ENCODE results near the gene KIF21A. TPM values are rescaled to one million over a fixed set of nuclear protein-coding genes. Genes with fewer than 3 reads are reported as not detected.

Gene KIF21A
- total RNA-seq, 2 donors from 2014 or later: 32.3 to 35.3 TPM

- no peak for TF ChIP-seq CTCF (conservative IDR thresholded peaks at IDR 0.05)
- Histone ChIP-seq H3K9me3 (ENCODE audit: control insufficient read depth, low read length) (no peaks in the 10 kb centered on the region), H3K4me3 (ENCODE audit: low read length) (no peak overlapping the region), H3K27ac (ENCODE audit: low read depth, low read length) (no peak overlapping the region), H3K4me1 (ENCODE audit: control insufficient read depth, insufficient read depth, low read length) (no peaks in the 10 kb centered on the region), H3K27me3 (ENCODE audit: control insufficient read depth, insufficient read depth, low read length, poor library complexity, severe bottlenecking) (no peaks in the 10 kb centered on the region), H3K9ac (ENCODE audit: extremely low read depth, low read length, poor library complexity, severe bottlenecking) (no peak overlapping the region), H3K36me3 (ENCODE audit: control insufficient read depth, insufficient read depth, low read length) (peaks cover 11% of the 10 kb centered on the region)
- no peaks in the 10 kb centered on the region for H3K27me3 Mint-ChIP-seq (ENCODE audit: insufficient read depth)
- no peak for DNase-seq
- H3K4me3 Mint-ChIP-seq: no peak overlapping the region
- no peaks in the 10 kb centered on the region for H3K9me3 Mint-ChIP-seq
- WGBS, 2 experiments (ENCODE audit: insufficient coverage in 1 of 2, insufficient read length in 1 of 2): 71 to 94% methylated on average over 1 to 2 of the region's 2 CpGs
- peaks cover 7% of the 10 kb centered on the region for H3K4me1 Mint-ChIP-seq
- H3K27ac Mint-ChIP-seq: no peak overlapping the region
- H3K36me3 Mint-ChIP-seq (ENCODE audit: low read depth): peaks cover 3% of the 10 kb centered on the region
These were observed 70.6 kb downstream of the KIF21A start for GRCh38 chr12:39372204-39372925.

GRCh38 chr12:39369756-39370155 lies 73.2 kb downstream of the KIF21A start:
- H3K27me3 Mint-ChIP-seq (ENCODE audit: insufficient read depth): no peaks in the 10 kb centered on the region
- peaks cover 7% of the 10 kb centered on the region for H3K4me1 Mint-ChIP-seq
- Histone ChIP-seq H3K4me1 (ENCODE audit: control insufficient read depth, insufficient read depth, low read length) (no peaks in the 10 kb centered on the region), H3K4me3 (ENCODE audit: low read length) (no peak overlapping the region), H3K9me3 (ENCODE audit: control insufficient read depth, low read length) (no peaks in the 10 kb centered on the region), H3K27me3 (ENCODE audit: control insufficient read depth, insufficient read depth, low read length, poor library complexity, severe bottlenecking) (no peaks in the 10 kb centered on the region), H3K36me3 (ENCODE audit: control insufficient read depth, insufficient read depth, low read length) (peaks cover 36% of the 10 kb centered on the region), H3K27ac (ENCODE audit: low read depth, low read length) (no peak overlapping the region), H3K9ac (ENCODE audit: extremely low read depth, low read length, poor library complexity, severe bottlenecking) (no peak overlapping the region)
- H3K4me3 Mint-ChIP-seq: no peak overlapping the region
- WGBS, 2 experiments (ENCODE audit: insufficient coverage in 1 of 2, insufficient read length in 1 of 2): 95% methylated on average over 2 of the region's 2 CpGs; no CpG with 5 or more reads in 1 of the 2 experiments
- DNase-seq: no peak
- peaks cover 13% of the 10 kb centered on the region for H3K36me3 Mint-ChIP-seq (ENCODE audit: low read depth)
- no peak overlapping the region for H3K27ac Mint-ChIP-seq
- no peak for TF ChIP-seq CTCF (conservative IDR thresholded peaks at IDR 0.05)
- H3K9me3 Mint-ChIP-seq: no peaks in the 10 kb centered on the region

- no peaks in the 10 kb centered on the region for H3K9me3 ChIP-seq (ENCODE audit: control insufficient read depth, low read length)
- no peaks in the 10 kb centered on the region for H3K27me3 Mint-ChIP-seq (ENCODE audit: insufficient read depth)
- no peaks in the 10 kb centered on the region for H3K4me1 ChIP-seq (ENCODE audit: control insufficient read depth, insufficient read depth, low read length)
- H3K27ac ChIP-seq (ENCODE audit: low read depth, low read length): no peak overlapping the region
- no peaks in the 10 kb centered on the region for H3K9me3 Mint-ChIP-seq
- 100% methylated on average over 2 of the region's 2 CpGs for WGBS, 2 experiments (ENCODE audit: insufficient coverage in 1 of 2, insufficient read length in 1 of 2)
- no peak for DNase-seq
- peaks cover 20% of the 10 kb centered on the region for H3K36me3 Mint-ChIP-seq (ENCODE audit: low read depth)
- H3K9ac ChIP-seq (ENCODE audit: extremely low read depth, low read length, poor library complexity, severe bottlenecking): no peak overlapping the region
- H3K36me3 ChIP-seq (ENCODE audit: control insufficient read depth, insufficient read depth, low read length): peaks cover 42% of the 10 kb centered on the region
- peaks cover 7% of the 10 kb centered on the region for H3K4me1 Mint-ChIP-seq
- no peak overlapping the region for H3K4me3 ChIP-seq (ENCODE audit: low read length)
- H3K27ac Mint-ChIP-seq: no peak overlapping the region
- TF ChIP-seq CTCF (conservative IDR thresholded peaks at IDR 0.05): no peak
- no peaks in the 10 kb centered on the region for H3K27me3 ChIP-seq (ENCODE audit: control insufficient read depth, insufficient read depth, low read length, poor library complexity, severe bottlenecking)
- no peak overlapping the region for H3K4me3 Mint-ChIP-seq
These were observed 74.0 kb downstream of the KIF21A start for GRCh38 chr12:39368891-39369290.
